Measurements from ENCODE around the gene STAU1. TPM values are rescaled to one million over a fixed set of nuclear protein-coding genes. Genes with fewer than 3 reads are reported as not detected.
A peak's percentile ranks its signal among the peaks of the same experiment; 100 is the strongest.

The STAU1 gene, protein sequence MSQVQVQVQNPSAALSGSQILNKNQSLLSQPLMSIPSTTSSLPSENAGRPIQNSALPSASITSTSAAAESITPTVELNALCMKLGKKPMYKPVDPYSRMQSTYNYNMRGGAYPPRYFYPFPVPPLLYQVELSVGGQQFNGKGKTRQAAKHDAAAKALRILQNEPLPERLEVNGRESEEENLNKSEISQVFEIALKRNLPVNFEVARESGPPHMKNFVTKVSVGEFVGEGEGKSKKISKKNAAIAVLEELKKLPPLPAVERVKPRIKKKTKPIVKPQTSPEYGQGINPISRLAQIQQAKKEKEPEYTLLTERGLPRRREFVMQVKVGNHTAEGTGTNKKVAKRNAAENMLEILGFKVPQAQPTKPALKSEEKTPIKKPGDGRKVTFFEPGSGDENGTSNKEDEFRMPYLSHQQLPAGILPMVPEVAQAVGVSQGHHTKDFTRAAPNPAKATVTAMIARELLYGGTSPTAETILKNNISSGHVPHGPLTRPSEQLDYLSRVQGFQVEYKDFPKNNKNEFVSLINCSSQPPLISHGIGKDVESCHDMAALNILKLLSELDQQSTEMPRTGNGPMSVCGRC
- 36.8 to 67.0 TPM (median 55.3 TPM) in 3 replicates for polyA plus RNA-seq
- polyA plus RNA-seq (2011; ENCODE audit: low read depth) = 29.8 TPM
- 62.7 and 70.2 TPM in 2 replicates for polyA plus RNA-seq (2011; cell fraction: cytosol; rRNA removed)
- 45.0 and 47.8 TPM in 2 replicates for polyA plus RNA-seq (2011; cell fraction: nucleus; rRNA removed)
- 44.6 and 66.7 TPM in 2 replicates for polyA plus RNA-seq (2012; ENCODE audit: low replicate concordance)
- 34.5 to 49.3 TPM (median 48.7 TPM) in 3 replicates for polyA minus RNA-seq
- polyA minus RNA-seq (2011; cell fraction: cytosol; rRNA and poly(A)+ RNA removed) = 51.0 TPM
- 17.0 and 32.1 TPM in 2 replicates for polyA minus RNA-seq (2011; cell fraction: nucleus; rRNA and poly(A)+ RNA removed)

DNA sequence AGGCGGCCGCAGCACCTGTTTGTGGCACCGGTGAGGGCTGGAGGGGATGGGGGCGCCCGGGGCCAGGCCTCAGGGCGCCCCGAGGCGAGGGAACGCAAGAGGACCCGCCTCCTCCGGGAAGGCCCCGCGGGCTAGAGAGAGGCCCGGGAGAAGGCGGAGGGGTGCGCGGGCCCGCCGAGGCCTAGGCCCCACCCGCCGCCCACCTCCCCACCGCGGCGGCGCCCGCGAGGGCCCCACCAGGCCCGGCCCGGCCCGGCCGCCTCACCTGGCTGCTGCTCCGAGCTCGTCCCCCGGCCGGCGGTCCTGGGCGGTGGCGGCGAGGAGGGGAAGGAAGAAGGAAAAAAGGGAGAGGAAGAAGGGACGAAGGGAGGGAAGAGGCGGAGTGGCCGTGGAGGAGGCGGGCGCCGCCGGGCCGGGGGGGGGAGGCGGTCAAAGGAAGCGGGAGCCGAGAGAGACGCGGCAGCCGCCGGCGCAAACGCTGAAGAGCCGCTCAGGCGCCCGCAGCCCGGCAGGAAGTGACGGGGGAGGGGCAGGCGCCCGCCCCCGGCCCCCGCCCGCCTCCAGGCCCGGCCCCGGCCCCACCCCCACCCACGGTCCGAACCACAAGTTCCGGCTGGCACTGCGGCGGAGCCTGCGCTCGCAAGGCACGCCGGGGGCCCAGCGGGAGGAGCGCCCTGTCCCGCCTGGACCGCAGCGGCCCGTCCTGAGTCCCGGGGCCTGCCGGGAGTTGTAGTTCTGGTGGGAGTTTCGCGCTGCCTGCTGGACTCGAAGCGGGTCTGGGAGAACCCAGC is at the start of gene STAU1:
Gene STAU1, minus strand, starts transcription at position 484 of the 791 bp plus-strand sequence. CDS start 22,133 bp downstream, outside the sequence.
- peak within 1 kb of the TSS; percentile 99 for H2AFZ ChIP-seq (ENCODE audit: control insufficient read depth, low read length)
- peak; percentile 60 for DNase-seq (ENCODE audit: low read depth, low spot score)
- no peak for FAIRE-seq
- H3K4me2 ChIP-seq (ENCODE audit: control insufficient read depth, extremely low read depth, insufficient read depth, low read depth, low read length) = peak within 1 kb of the TSS; percentile 96
- peak within 1 kb of the TSS; percentile 60 to 87 (median 85) for H3K4me3 ChIP-seq (ENCODE audit: control insufficient read depth in 2 of 3, extremely low read depth in 1 of 3, insufficient read depth in 2 of 3, low read depth in 1 of 3, low read length in 3 of 3)
- TF ChIP-seq EZH2 (IDR thresholded peaks at IDR 0.05; ENCODE audit: low read length) = no peak
- TF ChIP-seq, protein P1, sequence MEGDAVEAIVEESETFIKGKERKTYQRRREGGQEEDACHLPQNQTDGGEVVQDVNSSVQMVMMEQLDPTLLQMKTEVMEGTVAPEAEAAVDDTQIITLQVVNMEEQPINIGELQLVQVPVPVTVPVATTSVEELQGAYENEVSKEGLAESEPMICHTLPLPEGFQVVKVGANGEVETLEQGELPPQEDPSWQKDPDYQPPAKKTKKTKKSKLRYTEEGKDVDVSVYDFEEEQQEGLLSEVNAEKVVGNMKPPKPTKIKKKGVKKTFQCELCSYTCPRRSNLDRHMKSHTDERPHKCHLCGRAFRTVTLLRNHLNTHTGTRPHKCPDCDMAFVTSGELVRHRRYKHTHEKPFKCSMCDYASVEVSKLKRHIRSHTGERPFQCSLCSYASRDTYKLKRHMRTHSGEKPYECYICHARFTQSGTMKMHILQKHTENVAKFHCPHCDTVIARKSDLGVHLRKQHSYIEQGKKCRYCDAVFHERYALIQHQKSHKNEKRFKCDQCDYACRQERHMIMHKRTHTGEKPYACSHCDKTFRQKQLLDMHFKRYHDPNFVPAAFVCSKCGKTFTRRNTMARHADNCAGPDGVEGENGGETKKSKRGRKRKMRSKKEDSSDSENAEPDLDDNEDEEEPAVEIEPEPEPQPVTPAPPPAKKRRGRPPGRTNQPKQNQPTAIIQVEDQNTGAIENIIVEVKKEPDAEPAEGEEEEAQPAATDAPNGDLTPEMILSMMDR (optimal IDR thresholded peaks at IDR 0.05 in 1 of 3, IDR thresholded peaks at IDR 0.05 in 1 of 3, conservative IDR thresholded peaks at IDR 0.05 in 1 of 3; ENCODE audit: extremely low read depth in 1 of 3, insufficient read depth in 2 of 3, low read length in 3 of 3) = no peak
- H3K9me1 ChIP-seq (ENCODE audit: control insufficient read depth, extremely low read depth, insufficient read depth, low read length) = no peaks in the 10 kb centered on the region
- dilution Hi-C loops (cut with MboI; ENCODE audit: extremely low pct_ligation_motif_present, low sequenced_read_pairs) = no loop called here
- peak within 1 kb of the TSS; percentile 71 for H3K9ac ChIP-seq (ENCODE audit: control insufficient read depth, extremely low read depth, insufficient read depth, low read length)
- H3K79me2 ChIP-seq (ENCODE audit: control insufficient read depth, insufficient read depth, low read length) = peaks cover 47% of the 10 kb centered on the region
- H3K27ac ChIP-seq (ENCODE audit: control insufficient read depth, insufficient read depth, low read length) = peak within 1 kb of the TSS; percentile 45
- H4K20me1 ChIP-seq (ENCODE audit: control insufficient read depth, extremely low read depth, insufficient read depth, low read length) = peaks cover 2% of the 10 kb centered on the region
- peaks cover 7% of the 10 kb centered on the region for H3K4me1 ChIP-seq (ENCODE audit: control insufficient read depth, extremely low read depth, insufficient read depth, low read length)
- no peaks in the 10 kb centered on the region for H3K9me3 ChIP-seq (ENCODE audit: control insufficient read depth, low read depth, low read length)
- H3K27me3 ChIP-seq (ENCODE audit: control insufficient read depth, extremely low read depth, insufficient read depth, low read length) = no peaks in the 10 kb centered on the region
- peaks cover 0 to 5% of the 10 kb centered on the region in 2 experiments for H3K36me3 ChIP-seq (ENCODE audit: control insufficient read depth in 2 of 2, extremely low read depth in 1 of 2, insufficient read depth in 2 of 2, low read length in 2 of 2)

DNA sequence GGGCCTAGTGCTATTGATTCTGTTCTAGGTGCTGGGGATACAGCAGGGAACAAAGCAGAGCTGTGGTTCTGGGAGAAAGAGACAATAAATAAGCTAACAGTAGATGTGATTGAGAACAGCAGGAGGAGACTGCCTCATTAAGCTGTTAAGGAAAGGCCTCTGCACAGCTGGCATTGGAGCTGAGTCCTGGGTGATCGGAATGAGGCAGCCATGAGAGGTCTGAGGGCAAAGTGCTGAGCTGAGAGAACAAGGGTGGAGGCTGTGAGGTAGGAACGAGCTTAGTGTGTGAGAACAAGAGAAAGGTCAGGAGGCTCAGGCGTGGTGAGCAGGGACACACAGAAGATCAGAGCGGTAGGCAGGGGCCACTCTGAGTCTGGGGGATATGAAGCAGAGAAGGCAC is 49.4 kb upstream of the STAU1 start:
- Histone ChIP-seq H3K9ac (ENCODE audit: control insufficient read depth, extremely low read depth, insufficient read depth, low read length) (no peak overlapping the region), H3K4me2 (ENCODE audit: control insufficient read depth, extremely low read depth, insufficient read depth, low read depth, low read length) (no peak overlapping the region), H3K9me3 (ENCODE audit: control insufficient read depth, low read depth, low read length) (no peaks in the 10 kb centered on the region), H3K27ac (ENCODE audit: control insufficient read depth, insufficient read depth, low read length) (no peak overlapping the region), H3K4me1 (ENCODE audit: control insufficient read depth, extremely low read depth, insufficient read depth, low read length) (no peaks in the 10 kb centered on the region), H2AFZ (ENCODE audit: control insufficient read depth, low read length) (no peak overlapping the region), H3K36me3 (ENCODE audit: control insufficient read depth in 2 of 2, extremely low read depth in 1 of 2, insufficient read depth in 2 of 2, low read length in 2 of 2) (peaks cover 38 to 48% of the 10 kb centered on the region in 2 experiments), H4K20me1 (ENCODE audit: control insufficient read depth, extremely low read depth, insufficient read depth, low read length) (no peaks in the 10 kb centered on the region), H3K27me3 (ENCODE audit: control insufficient read depth, extremely low read depth, insufficient read depth, low read length) (no peaks in the 10 kb centered on the region), H3K79me2 (ENCODE audit: control insufficient read depth, insufficient read depth, low read length) (no peaks in the 10 kb centered on the region), H3K4me3 (ENCODE audit: control insufficient read depth in 2 of 3, extremely low read depth in 1 of 3, insufficient read depth in 2 of 3, low read depth in 1 of 3, low read length in 3 of 3) (no peak overlapping the region), H3K9me1 (ENCODE audit: control insufficient read depth, extremely low read depth, insufficient read depth, low read length) (no peaks in the 10 kb centered on the region)
- no peak for FAIRE-seq
- dilution Hi-C loops (cut with MboI; ENCODE audit: extremely low pct_ligation_motif_present, low sequenced_read_pairs) = no loop called here
- TF ChIP-seq, protein P1 (optimal IDR thresholded peaks at IDR 0.05 in 1 of 3, IDR thresholded peaks at IDR 0.05 in 1 of 3, conservative IDR thresholded peaks at IDR 0.05 in 1 of 3; ENCODE audit: extremely low read depth in 1 of 3, insufficient read depth in 2 of 3, low read length in 3 of 3) = no peak
- no peak for TF ChIP-seq EZH2 (IDR thresholded peaks at IDR 0.05; ENCODE audit: low read length)
- no peak for DNase-seq (ENCODE audit: low read depth, low spot score)
